Natural killer cell (primary cell): ENCODE measurements around the gene PKIG. TPM values are rescaled to one million over a fixed set of nuclear protein-coding genes. Genes with fewer than 3 reads are reported as not detected.
"Not testable (repeated sequence)": the region's sequence is repeated elsewhere in the genome, so short reads cannot be mapped to it uniquely, and the experiment has no call there.

Experiments used
- ATAC-seq, 3 donors: fragments of 150-1000 bp in 2 of 3; fragments of 200-7000 bp in 1 of 3; cut with Tn5 transposase; 1 replicate in 1 of 3; 2 replicates in 2 of 3; pipeline ENCODE4 v1.10.0; 2021; ENCODE audit warnings: mild to moderate bottlenecking in 2 of 3, moderate library complexity in 2 of 3
- DNase-seq, 2 donors: peaks; one replicate each; pipeline versions ENCODE4 v3.0.0 to v3.0.0-alpha.2; 2013 to 2021; ENCODE audit warnings: mixed read lengths in 1 of 2
- H3K27ac ChIP-seq: one replicate; pipeline ENCODE4 v1.5.1; 2013; ENCODE audit warnings: mild to moderate bottlenecking, low read length
- H3K27me3 ChIP-seq: one replicate; pipeline ENCODE4 v1.6.1; 2013; ENCODE audit warnings: low read length; ENCODE audit not compliant: control insufficient read depth, insufficient read depth
- H3K36me3 ChIP-seq: one replicate; pipeline ENCODE4 v1.6.1; 2013; ENCODE audit warnings: low read length; ENCODE audit not compliant: control insufficient read depth, insufficient read depth
- H3K4me1 ChIP-seq: one replicate; pipeline ENCODE4 v1.6.1; 2013; ENCODE audit warnings: low read length; ENCODE audit not compliant: control insufficient read depth, insufficient read depth
- H3K4me3 ChIP-seq: one replicate; pipeline ENCODE4 v1.5.1; 2013; ENCODE audit warnings: low read length
- H3K9me3 ChIP-seq: one replicate; pipeline ENCODE4 v1.6.1; 2013; ENCODE audit warnings: low read length; ENCODE audit not compliant: control insufficient read depth, insufficient read depth
- H3K27ac Mint-ChIP-seq, 2 donors: one replicate each; pipeline ENCODE4 v1.8.0; 2022; ENCODE audit warnings: mild to moderate bottlenecking in 2 of 2, mixed read lengths in 2 of 2, moderate library complexity in 1 of 2
- H3K27me3 Mint-ChIP-seq, 2 donors: one replicate each; pipeline ENCODE4 v1.8.0; 2022; ENCODE audit warnings: low read depth in 2 of 2, mixed read lengths in 2 of 2
- H3K36me3 Mint-ChIP-seq: one replicate; pipeline ENCODE4 v1.8.0; 2022; ENCODE audit warnings: mixed read lengths
- H3K4me1 Mint-ChIP-seq, 2 donors: one replicate each; pipeline ENCODE4 v1.8.0; 2022; ENCODE audit warnings: mixed read lengths in 2 of 2
- H3K4me3 Mint-ChIP-seq: one replicate; pipeline ENCODE4 v1.8.0; 2022; ENCODE audit warnings: mild to moderate bottlenecking, moderate library complexity, mixed read lengths
- H3K9me3 Mint-ChIP-seq, 2 donors: one replicate each; pipeline ENCODE4 v1.8.0; 2022; ENCODE audit warnings: mixed read lengths in 2 of 2
- CTCF ChIP-seq: fragments of 200-600 bp; IDR thresholded peaks from one replicate; pipeline ENCODE4 v1.8.0; 2022; ENCODE audit warnings: antibody characterized with exemption
- WGBS: methylation state at CpG from one replicate; pipeline ENCODE4 v1.1.7; 2013; ENCODE audit warnings: missing lambda C conversion rate; ENCODE audit not compliant: insufficient coverage; 5-methylcytosine and 5-hydroxymethylcytosine counted together
- intact Hi-C: fragments of 100-400 bp; cut with micrococcal nuclease; formaldehyde crosslinking; loops from one replicate; pipeline ENCODE4 v1.14.2; 2022
- total RNA-seq, 4 donors: library from RNA; stranded (reverse); fragments of 120-200 nt in 1 of 4; gene quantifications; one replicate each; pipeline versions ENCODE4 v1.2.3 to v1.2.4, GENCODE V29; 2013 to 2022

PKIG gene
- total RNA-seq, 3 donors from 2014 or later (not counting 1 experiment from before 2014, with no cell fraction given): 0.82 to 1.5 (median 1.5) TPM

DNA sequence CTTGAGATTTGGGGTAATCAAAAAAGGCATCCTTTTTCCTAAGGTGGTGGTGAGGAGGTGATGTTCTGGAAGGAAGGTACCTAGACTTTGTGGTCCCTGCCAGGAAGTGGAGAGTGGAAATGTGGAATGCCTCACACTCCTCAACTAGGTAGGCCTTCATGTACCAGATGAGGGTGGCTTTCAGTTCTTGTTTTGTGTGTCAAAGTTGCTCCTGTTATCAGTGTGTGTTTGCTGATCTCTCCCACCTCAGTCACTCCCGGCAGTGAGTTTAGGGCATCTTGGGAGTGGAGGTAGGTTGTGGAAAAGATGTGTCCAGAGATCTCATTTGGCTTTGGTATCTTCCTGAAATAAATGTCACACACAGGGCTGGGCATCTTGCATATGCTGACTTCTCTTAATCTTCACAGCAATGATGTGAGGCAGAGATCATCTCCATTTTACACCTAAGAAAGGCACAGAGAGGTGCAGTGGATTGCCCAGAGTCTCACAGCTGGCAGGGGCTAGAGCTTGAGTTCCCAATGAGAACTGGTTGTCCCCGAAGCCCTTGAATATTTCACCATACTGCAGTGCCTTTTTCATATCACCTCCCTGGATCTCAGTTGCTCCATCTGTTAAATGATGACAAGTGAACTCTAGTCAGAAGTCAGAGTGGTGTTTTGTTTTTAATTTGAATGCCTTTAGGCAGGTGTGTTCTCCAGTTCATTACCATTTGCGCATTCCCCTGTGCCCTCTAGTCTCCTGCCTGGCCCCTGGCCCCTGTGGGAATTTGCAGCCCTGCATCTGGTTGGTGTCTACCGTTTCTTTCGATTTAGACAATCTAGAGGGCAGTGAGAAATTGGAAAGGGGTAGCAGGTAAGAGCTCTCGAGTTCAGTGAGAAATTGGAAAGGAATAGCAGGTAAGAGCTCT is 2.9 kb downstream of the PKIG start:
- Mint-ChIP-seq H3K4me1 (peaks cover 20 to 25% of the 10 kb centered on the region in 2 donors), H3K27ac (no peak overlapping the region), H3K36me3 (no peaks in the 10 kb centered on the region), H3K9me3 (no peaks in the 10 kb centered on the region), H3K27me3 (no peaks in the 10 kb centered on the region), H3K4me3 (no peak overlapping the region)
- no peaks in the 10 kb centered on the region for H3K27me3 ChIP-seq
- intact Hi-C loops: loop anchor here (2.0 kb wide), 1 partner anchor 59 kb away; no protein-coding TSS in a partner anchor
- peaks cover 10% of the 10 kb centered on the region for H3K4me1 ChIP-seq
- TF ChIP-seq CTCF: no peak
- no peaks in the 10 kb centered on the region for H3K9me3 ChIP-seq
- no peak overlapping the region for H3K4me3 ChIP-seq
- WGBS: 71% methylated on average over 6 of the region's 6 CpGs
- H3K36me3 ChIP-seq: no peaks in the 10 kb centered on the region
- peak overlapping the region; percentile 71 for H3K27ac ChIP-seq
- no peak for ATAC-seq
- DNase-seq: no peak

DNA sequence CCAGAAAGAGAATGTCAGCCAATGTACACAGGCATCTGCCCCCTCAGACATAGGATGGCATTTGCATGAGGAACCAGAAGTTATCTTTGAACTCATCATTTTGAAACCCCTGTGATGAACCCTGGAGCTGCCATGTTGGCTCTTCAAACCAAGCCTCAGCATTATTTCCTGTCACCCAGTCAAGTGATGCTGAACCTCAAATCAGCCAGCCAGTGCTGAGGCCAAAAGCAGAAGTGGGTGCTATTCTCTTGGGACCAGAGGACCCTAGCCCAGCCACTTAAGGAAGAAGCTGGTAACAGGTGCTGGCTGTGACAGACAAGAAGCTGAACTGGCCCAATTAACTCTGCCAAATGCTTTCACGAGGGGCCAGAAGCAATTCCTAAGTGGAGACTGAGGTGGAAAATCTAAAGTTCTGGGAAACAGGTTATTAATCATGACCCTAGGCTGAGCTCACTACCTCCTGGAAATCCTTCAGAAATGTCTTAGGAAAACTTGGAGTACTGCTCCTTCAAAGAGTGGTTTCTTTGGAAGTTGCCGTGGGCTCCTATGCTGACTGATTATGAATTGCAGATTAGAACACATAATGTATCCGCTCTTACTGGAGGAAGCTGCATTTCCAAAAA is 4.0 kb downstream of the PKIG start:
- DNase-seq (no peak), ATAC-seq (peak in 2 of 3 donors; percentile 39 to 56)
- Histone ChIP-seq H3K9me3 (no peaks in the 10 kb centered on the region), H3K27ac (peak overlapping the region; percentile 71), H3K36me3 (no peaks in the 10 kb centered on the region), H3K27me3 (no peaks in the 10 kb centered on the region), H3K4me3 (no peak overlapping the region), H3K4me1 (peaks cover 7% of the 10 kb centered on the region)
- WGBS: 73% methylated on average over 3 of the region's 3 CpGs
- H3K27me3 Mint-ChIP-seq: no peaks in the 10 kb centered on the region
- H3K36me3 Mint-ChIP-seq: no peaks in the 10 kb centered on the region
- intact Hi-C loops: no loop called here
- no peak overlapping the region for H3K4me3 Mint-ChIP-seq
- no peak for TF ChIP-seq CTCF
- H3K9me3 Mint-ChIP-seq: no peaks in the 10 kb centered on the region
- H3K4me1 Mint-ChIP-seq: peaks cover 9 to 14% of the 10 kb centered on the region in 2 donors
- no peak overlapping the region for H3K27ac Mint-ChIP-seq

DNA sequence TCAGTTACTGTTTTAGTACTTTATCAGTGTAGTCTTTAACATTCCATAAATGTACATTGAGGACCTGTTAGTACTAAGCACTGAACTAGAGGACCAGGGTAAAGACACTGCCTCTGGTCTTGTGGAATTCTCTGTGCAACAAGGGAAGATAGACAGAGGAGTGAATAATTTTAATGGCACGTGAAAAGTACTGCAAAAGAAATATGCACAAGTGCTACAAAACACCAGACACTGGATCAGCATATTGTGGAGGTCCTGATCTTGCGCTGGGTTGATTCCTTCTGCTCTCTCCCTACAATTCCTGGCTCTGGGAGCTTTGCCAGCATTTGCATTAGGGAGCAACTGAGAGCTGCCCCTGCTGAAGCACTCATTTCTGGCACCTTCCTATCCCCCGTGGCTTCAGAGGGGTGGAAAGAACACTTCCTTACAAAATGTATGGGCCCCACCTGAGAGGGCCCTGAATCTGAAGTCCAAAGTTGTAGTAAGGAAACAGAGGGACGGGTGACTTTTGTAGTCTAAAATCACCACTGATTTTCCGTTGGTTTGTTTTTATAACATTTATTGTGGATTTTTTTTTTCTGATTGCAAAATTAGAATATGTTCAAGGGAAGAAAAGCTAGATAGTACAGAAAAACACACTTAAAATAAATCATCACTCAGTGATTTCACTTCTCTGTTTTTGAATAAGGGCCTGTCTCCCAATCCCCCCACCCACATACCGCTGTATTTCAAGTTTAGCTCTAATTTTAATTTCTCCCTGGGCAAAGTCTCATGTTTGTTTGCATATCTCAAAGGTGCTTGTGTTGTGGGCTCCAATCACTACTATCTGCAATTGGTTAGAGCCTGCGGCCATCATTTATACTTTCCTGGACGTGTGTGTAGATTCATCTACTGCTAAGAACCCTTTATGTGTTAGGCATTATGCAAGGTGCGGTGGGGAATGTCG is 4.9 kb downstream of the PKIG start:
- H3K27ac ChIP-seq: peak overlapping the region; percentile 65
- H3K9me3 ChIP-seq: no peaks in the 10 kb centered on the region
- Mint-ChIP-seq H3K4me1 (peaks cover under 1 to 6% of the 10 kb centered on the region in 2 donors), H3K4me3 (no peak overlapping the region), H3K27ac (no peak overlapping the region), H3K9me3 (no peaks in the 10 kb centered on the region), H3K36me3 (no peaks in the 10 kb centered on the region), H3K27me3 (no peaks in the 10 kb centered on the region)
- no peak for DNase-seq
- H3K4me3 ChIP-seq: no peak overlapping the region
- no peak for TF ChIP-seq CTCF
- H3K27me3 ChIP-seq: no peaks in the 10 kb centered on the region
- intact Hi-C loops: no loop called here
- ATAC-seq: no peak
- no peaks in the 10 kb centered on the region for H3K36me3 ChIP-seq
- peaks cover 11% of the 10 kb centered on the region for H3K4me1 ChIP-seq
- 71% methylated on average over 10 of the region's 10 CpGs for WGBS

GRCh38 chr20:44588321-44588720 is 5.9 kb downstream of the PKIG start:
- H3K36me3 ChIP-seq, intact Hi-C loops, H3K4me3 ChIP-seq, H3K4me1 Mint-ChIP-seq, H3K9me3 Mint-ChIP-seq, DNase-seq, H3K4me3 Mint-ChIP-seq, H3K27me3 Mint-ChIP-seq, ATAC-seq, H3K27me3 ChIP-seq, H3K9me3 ChIP-seq, H3K27ac Mint-ChIP-seq, H3K36me3 Mint-ChIP-seq: not testable (repeated sequence)
- Histone ChIP-seq H3K27ac (peak overlapping the region; percentile 16), H3K4me1 (peaks cover 11% of the 10 kb centered on the region)
- 87% methylated on average over 9 of the region's 9 CpGs for WGBS
